Heart left ventricle (tissue), 16 donors: Measurements from ENCODE around the gene ENTPD1. TPM values are rescaled to one million over a fixed set of nuclear protein-coding genes. Genes with fewer than 3 reads are reported as not detected.

Experiments
- ATAC-seq, 4 donors: fragments of 200-7000 bp; cut with Tn5 transposase; one replicate each; pipeline ENCODE4 v1.9.1; 2020 to 2022; ENCODE audit warnings: moderate library complexity in 4 of 4, mild to moderate bottlenecking in 3 of 4, moderate number of reproducible peaks in 1 of 4
- DNase-seq, 5 donors: peaks; one replicate each; pipeline ENCODE4 v3.0.0-alpha.2; 2020
- H3K27ac ChIP-seq, 12 donors: fragments of 200-600 bp; sonication (generic) in 4 of 12; one replicate each; pipeline versions ENCODE4 v1.5.0 to v1.8.0; 2016 to 2022; ENCODE audit warnings: mild to moderate bottlenecking in 2 of 12
- H3K27me3 ChIP-seq, 9 donors: fragments of 200-600 bp; sonication (generic) in 2 of 9; one replicate each; pipeline versions ENCODE4 v1.5.1 to v1.8.0; 2016 to 2022; ENCODE audit warnings: mild to moderate bottlenecking in 3 of 9
- H3K36me3 ChIP-seq, 9 donors: fragments of 200-600 bp; sonication (generic) in 2 of 9; one replicate each; pipeline versions ENCODE4 v1.5.0 to v1.8.0; 2018 to 2022; ENCODE audit warnings: mild to moderate bottlenecking in 2 of 9
- H3K4me1 ChIP-seq, 12 donors: fragments of 200-600 bp; sonication (generic) in 4 of 12; one replicate each; pipeline versions ENCODE4 v1.5.0 to v1.8.0; 2016 to 2022; ENCODE audit warnings: mild to moderate bottlenecking in 3 of 12
- H3K4me3 ChIP-seq, 12 donors: fragments of 200-600 bp; sonication (generic) in 4 of 12; one replicate each; pipeline versions ENCODE4 v1.5.0 to v1.8.0; 2017 to 2022; ENCODE audit warnings: mild to moderate bottlenecking in 9 of 12, moderate library complexity in 4 of 12
- H3K9me3 ChIP-seq, 12 donors: fragments of 200-600 bp; sonication (generic) in 4 of 12; one replicate each; pipeline versions ENCODE4 v1.5.0 to v1.8.0; 2016 to 2022; ENCODE audit warnings: mild to moderate bottlenecking in 1 of 12
- POLR2A ChIP-seq, 2 donors: fragments of 450-650 bp; IDR thresholded peaks; one replicate each; pipeline ENCODE4 v1.6.1; 2017; ENCODE audit warnings: antibody characterized with exemption in 2 of 2, mild to moderate bottlenecking in 2 of 2, moderate library complexity in 2 of 2
- WGBS, 4 donors: extraction: QIAGEN DNeasy Blood & Tissue Kit in 2 of 4; methylation state at CpG; one replicate each; pipeline versions ENCODE4 v1.1.5 to v1.1.7; 2013 to 2018; 5-methylcytosine and 5-hydroxymethylcytosine counted together
- intact Hi-C, 10 donors: fragments of 100-400 bp; cut with DNase I; formaldehyde crosslinking; loops; one replicate each; pipeline versions ENCODE4 v1.11.1 to v1.14.2; 2022
- polyA plus RNA-seq, 2 donors: library from polyadenylated mRNA; stranded (reverse); fragments of 200-250 nt; gene quantifications; one replicate each; pipeline ENCODE4 v1.2.3, GENCODE V29; 2013
- total RNA-seq, 9 donors: library from RNA; depleted of rRNA in 2 of 9; stranded (reverse); fragments of >200 nt in 2 of 9; fragmentation: NEBNext Ultra II Directional in 3 of 9; extraction: Animal tissue kit (Norgen Biotek cat#: 25700) in 3 of 9; gene quantifications; one replicate each; pipeline versions ENCODE4 v1.1.0 to v1.2.4, GENCODE V29; 2016 to 2023
- TF ChIP-seq, protein P1 (sequence below), 12 donors: fragments of 200-600 bp; sonication (generic) in 4 of 12; IDR thresholded peaks; one replicate each; pipeline versions ENCODE4 v1.5.0 to v1.8.0; 2018 to 2022; ENCODE audit warnings: antibody characterized with exemption in 12 of 12, mild to moderate bottlenecking in 5 of 12
- donor health status: ischemic (EF 13 %, LVEDD 7.1; RV severe dilation, severe dysfunction).
- donor health status: healthy with polysubstance abuse.
- donor health status: DM: no; HTN: yes; CAD: no.
- donor health status: DM: no; HTN: no; CAD: no.
- donor health status: ischemic (EF 25% LVEDD 6.9; RV normal size, moderate dysfunction).
- donor health status: ischemic (EF 25% LVEDD 5.7; RV mildly dilated, moderate dysfunction).
- donor health status: healthy.
- donor health status: DM: yes; HTN: yes; CAD: no.
- donor health status: ischemic (EF 35%, LVEDD 5.7; RV mildly dilated, moderate dysfunction).
- donor health status: nonischemic (EF 11% LVEDD 7.7; RV severe dilation, severe dysfunction).
- donor health status: DM: yes; HTN: yes; CAD: no.
- donor health status: PGD.
- donor health status: ischemic (EF 29% LVEDD 5.4; RV normal size, mild dysfunction).
- donor health status: nonischemic (EF 23%, LVEDD 6.1; RV moderate dilation, normal function).

ENTPD1 gene
- total and polyA plus RNA-seq, 11 donors = 3.3 to 23.2 (median 7.6) TPM

DNA sequence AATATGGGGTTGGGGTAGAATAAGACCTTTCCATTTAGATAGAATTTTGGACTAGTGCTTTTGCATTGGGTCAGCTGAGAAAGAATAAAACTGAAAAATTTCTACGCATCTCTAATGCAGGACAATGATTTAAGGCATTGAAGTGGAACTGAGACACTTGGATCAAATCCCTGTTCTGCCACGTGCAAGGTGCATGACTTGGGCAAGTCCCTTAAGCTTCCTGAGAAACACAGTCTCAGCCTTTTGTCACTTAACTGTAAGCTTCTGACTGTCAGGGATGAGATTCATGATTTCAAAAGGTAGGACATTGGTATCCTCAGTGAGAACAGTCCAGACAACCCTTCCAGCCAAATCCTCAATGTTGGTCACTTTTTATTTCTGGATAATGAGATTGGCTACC, 59.2 kb downstream of the ENTPD1 start:
- no peak for ATAC-seq

DNA sequence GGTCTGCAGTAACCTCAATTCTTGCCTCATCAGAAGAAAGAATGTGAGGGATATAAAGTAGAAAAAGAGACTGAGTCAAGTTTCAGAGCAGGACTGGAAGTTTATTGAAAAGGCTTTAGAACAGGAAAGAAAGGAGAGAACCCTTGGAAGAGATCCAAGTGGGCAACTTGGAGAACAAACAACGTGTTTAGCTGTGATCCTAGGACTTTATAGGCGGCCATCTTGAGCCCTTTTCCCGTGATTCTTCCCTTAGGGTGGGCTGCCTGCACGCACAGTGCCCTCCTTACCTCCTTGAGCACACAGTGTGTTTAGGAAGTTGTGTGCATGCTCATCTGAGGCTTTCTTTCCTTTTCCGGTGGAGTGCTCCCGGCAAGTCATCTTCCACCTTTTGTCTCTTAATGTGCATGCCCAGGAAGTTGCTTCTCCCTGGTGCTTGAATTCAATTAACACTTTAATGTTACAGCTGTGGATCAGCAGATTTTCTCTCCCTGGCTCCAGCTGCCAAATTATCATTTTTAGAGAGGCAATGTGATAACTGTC, 59.8 kb downstream of the ENTPD1 start:
- no peak for DNase-seq
- no peak for ATAC-seq
- Histone ChIP-seq H3K36me3 (peaks cover 0 to 4% (median 0%) of the 10 kb centered on the region in 9 donors), H3K27me3 (no peaks in the 10 kb centered on the region), H3K4me1 (peaks cover 0 to 52% (median 23%) of the 10 kb centered on the region in 12 donors), H3K4me3 (no peak overlapping the region), H3K9me3 (peaks cover 0 to 10% (median 1%) of the 10 kb centered on the region in 12 donors), H3K27ac (peak overlapping the region in 5 of 12 donors; percentile 25 to 65 (median 55))
- intact Hi-C loops = loop anchor here in 1 of 10 donors (10.0 kb wide), 1 partner anchor 71 kb away; no protein-coding TSS in a partner anchor
- TF ChIP-seq, protein P1, sequence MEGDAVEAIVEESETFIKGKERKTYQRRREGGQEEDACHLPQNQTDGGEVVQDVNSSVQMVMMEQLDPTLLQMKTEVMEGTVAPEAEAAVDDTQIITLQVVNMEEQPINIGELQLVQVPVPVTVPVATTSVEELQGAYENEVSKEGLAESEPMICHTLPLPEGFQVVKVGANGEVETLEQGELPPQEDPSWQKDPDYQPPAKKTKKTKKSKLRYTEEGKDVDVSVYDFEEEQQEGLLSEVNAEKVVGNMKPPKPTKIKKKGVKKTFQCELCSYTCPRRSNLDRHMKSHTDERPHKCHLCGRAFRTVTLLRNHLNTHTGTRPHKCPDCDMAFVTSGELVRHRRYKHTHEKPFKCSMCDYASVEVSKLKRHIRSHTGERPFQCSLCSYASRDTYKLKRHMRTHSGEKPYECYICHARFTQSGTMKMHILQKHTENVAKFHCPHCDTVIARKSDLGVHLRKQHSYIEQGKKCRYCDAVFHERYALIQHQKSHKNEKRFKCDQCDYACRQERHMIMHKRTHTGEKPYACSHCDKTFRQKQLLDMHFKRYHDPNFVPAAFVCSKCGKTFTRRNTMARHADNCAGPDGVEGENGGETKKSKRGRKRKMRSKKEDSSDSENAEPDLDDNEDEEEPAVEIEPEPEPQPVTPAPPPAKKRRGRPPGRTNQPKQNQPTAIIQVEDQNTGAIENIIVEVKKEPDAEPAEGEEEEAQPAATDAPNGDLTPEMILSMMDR (IDR thresholded peaks at IDR 0.05) = no peak
- TF ChIP-seq POLR2A (IDR thresholded peaks at IDR 0.05) = no peak
- WGBS, 4 donors = 58 to 72% (median 61%) methylated on average over 6 of the region's 6 CpGs

More for the DNA sequence above, 59.2 kb downstream of the ENTPD1 start:
- WGBS, 4 donors = 75 to 84% (median 76%) methylated on average over 2 of the region's 2 CpGs
- Histone ChIP-seq H3K4me1 (peaks cover 0 to 46% (median 21%) of the 10 kb centered on the region in 12 donors), H3K4me3 (no peak overlapping the region), H3K27me3 (no peaks in the 10 kb centered on the region), H3K9me3 (peaks cover 0 to 10% (median 1%) of the 10 kb centered on the region in 12 donors), H3K27ac (peak overlapping the region in 5 of 12 donors; percentile 25 to 65 (median 55)), H3K36me3 (peaks cover 0 to 4% (median 0%) of the 10 kb centered on the region in 9 donors)
- intact Hi-C loops = loop anchor here in 1 of 10 donors (10.0 kb wide), 1 partner anchor 70 kb away; no protein-coding TSS in a partner anchor
- TF ChIP-seq, protein P1 (IDR thresholded peaks at IDR 0.05) = no peak
- no peak for TF ChIP-seq POLR2A (IDR thresholded peaks at IDR 0.05)
- DNase-seq = no peak

DNA sequence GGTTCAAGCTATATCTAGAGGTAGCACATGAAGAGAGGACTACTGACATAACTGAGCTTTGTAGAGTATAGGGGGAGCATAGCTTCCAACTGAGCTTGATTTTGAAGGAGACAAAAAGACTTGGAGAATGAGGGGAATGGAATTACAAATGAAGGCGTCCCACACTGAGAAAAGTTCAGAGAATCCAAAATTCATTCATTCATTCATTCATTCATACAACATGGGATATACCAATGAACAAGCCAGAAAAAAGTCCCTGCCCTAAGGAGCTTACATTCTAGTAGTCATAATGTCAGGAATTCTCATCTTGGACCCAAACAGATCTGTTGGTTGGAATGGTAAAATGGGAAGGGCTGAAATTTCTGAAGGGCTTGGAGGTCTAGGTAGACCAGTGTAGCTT, 62.0 kb downstream of the ENTPD1 start:
- Histone ChIP-seq H3K27ac (no peak overlapping the region), H3K9me3 (peaks cover 0 to 10% (median 1%) of the 10 kb centered on the region in 12 donors), H3K4me1 (peaks cover 0 to 67% (median 23%) of the 10 kb centered on the region in 12 donors), H3K36me3 (peaks cover 0 to 4% (median 0%) of the 10 kb centered on the region in 9 donors), H3K4me3 (no peak overlapping the region), H3K27me3 (no peaks in the 10 kb centered on the region)
- ATAC-seq (no peak), DNase-seq (no peak)
- 81 to 92% (median 90%) methylated on average over 1 of the region's 1 CpG for WGBS, 4 donors
- TF ChIP-seq, protein P1 (IDR thresholded peaks at IDR 0.05) = no peak
- TF ChIP-seq POLR2A (IDR thresholded peaks at IDR 0.05) = no peak
- intact Hi-C loops = loop anchor here in 1 of 10 donors (10.0 kb wide), 1 partner anchor 73 kb away; no protein-coding TSS in a partner anchor

DNA sequence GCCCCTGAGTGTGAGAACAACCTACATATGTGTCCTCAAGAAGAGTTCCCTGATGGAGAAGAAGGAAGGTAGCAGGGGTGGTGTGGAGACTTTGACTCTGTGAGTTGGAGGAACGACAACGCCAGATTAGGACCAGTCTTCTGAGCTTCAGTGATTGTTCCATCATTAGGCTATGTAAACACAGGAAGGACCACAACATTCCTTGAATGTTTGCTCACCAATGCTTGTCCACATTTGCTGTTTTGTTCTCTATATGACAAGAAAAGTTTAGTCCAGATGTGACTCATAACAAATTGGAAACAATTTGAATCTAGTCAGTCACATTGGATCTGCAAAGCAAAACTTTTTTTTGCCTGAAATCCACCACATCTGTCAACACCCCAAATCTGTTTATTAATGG, 62.7 kb downstream of the ENTPD1 start:
- Histone ChIP-seq H3K36me3 (peaks cover 0 to 4% (median 0%) of the 10 kb centered on the region in 9 donors), H3K9me3 (peaks cover 0 to 10% (median 1%) of the 10 kb centered on the region in 12 donors), H3K27ac (peak overlapping the region in 4 of 12 donors; percentile 1 to 49 (median 19)), H3K4me3 (no peak overlapping the region), H3K4me1 (peaks cover 0 to 60% (median 19%) of the 10 kb centered on the region in 12 donors), H3K27me3 (no peaks in the 10 kb centered on the region)
- intact Hi-C loops = loop anchor here in 1 of 10 donors (10.0 kb wide), 1 partner anchor 74 kb away; no protein-coding TSS in a partner anchor
- TF ChIP-seq POLR2A (IDR thresholded peaks at IDR 0.05) = no peak
- TF ChIP-seq, protein P1 (IDR thresholded peaks at IDR 0.05) = no peak
- DNase-seq (no peak), ATAC-seq (no peak)
- WGBS, 4 donors = 34 to 53% (median 40%) methylated on average over 2 of the region's 2 CpGs
